Measurements from ENCODE around the gene DUSP8. TPM values are rescaled to one million over a fixed set of nuclear protein-coding genes. Genes with fewer than 3 reads are reported as not detected.
"Not testable (repeated sequence)": the region's sequence is repeated elsewhere in the genome, so short reads cannot be mapped to it uniquely, and the experiment has no call there.

Gene DUSP8
- total RNA-seq, 2 experiments from 2014 or later: 1.5 to 2.1 TPM

DNA sequence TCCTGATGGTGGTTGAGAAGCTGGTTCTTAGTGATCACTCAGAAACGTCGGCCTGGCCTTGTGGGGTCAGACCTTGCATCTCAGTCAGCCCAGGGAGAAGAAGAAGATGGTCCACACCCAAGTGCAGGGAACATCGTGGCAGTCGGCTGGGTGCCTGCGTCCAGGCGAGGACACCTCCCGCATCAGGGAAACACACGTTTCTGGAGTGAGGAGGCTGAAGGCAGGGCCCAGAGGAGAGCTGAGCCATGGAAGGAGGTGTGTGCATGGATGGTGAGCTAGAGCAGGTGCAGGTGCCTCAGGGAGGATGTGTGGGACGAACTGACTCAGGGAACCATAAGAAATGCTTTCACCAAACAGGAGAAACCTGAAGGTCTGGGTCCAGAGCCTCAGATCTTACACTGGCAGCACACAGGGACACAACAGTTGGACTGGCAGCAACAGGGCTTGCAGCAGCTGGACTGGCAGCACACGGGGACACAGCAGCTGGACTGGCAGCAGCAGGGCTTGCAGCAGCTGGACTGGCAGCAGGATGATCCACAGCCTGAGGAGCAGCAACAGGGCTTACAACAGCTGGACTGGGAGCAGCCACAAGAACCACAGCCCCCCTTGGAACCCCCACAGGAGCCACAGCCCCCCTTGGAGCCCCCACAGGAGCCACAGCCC lies 25.4 kb upstream of the DUSP8 start:
- Mint-ChIP-seq H3K36me3 (no peaks in the 10 kb centered on the region), H3K9me3 (no peaks in the 10 kb centered on the region), H3K27ac (no peak overlapping the region), H3K27me3 (peaks cover 64% of the 10 kb centered on the region), H3K4me1 (peaks cover 4% of the 10 kb centered on the region), H3K4me3 (no peak overlapping the region)
- no peak for DNase-seq

DNA sequence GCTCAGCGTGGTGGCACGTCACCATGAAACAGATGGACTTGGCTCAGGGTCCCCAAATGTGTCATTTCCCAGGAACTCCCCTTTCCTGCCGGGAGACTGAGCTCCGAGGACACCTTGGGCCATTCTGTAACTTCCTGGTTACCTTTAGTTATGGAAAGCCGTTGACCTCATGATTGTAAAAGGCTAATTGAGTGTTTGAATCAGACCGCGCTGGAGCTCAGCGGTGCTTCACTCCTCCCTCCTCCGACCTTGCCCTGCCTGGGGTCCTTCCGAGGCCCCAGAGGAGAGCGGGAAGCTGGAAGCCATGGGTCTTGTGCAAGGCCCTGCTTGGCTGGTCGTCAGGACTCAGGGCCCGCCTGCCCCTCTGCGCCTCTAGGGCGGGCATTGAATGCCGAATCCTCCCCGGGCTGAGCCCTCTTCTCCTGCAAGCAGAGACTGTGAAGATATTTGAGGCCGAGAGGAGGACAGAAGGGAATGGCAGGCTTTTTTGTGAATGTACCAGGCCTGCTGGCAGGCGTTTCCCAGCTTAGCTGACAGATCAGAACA lies 24.6 kb upstream of the DUSP8 start:
- peaks cover 69% of the 10 kb centered on the region for H3K27me3 Mint-ChIP-seq
- not testable (repeated sequence) for H3K27ac Mint-ChIP-seq, H3K9me3 Mint-ChIP-seq, DNase-seq, H3K36me3 Mint-ChIP-seq, H3K4me1 Mint-ChIP-seq, H3K4me3 Mint-ChIP-seq

DNA sequence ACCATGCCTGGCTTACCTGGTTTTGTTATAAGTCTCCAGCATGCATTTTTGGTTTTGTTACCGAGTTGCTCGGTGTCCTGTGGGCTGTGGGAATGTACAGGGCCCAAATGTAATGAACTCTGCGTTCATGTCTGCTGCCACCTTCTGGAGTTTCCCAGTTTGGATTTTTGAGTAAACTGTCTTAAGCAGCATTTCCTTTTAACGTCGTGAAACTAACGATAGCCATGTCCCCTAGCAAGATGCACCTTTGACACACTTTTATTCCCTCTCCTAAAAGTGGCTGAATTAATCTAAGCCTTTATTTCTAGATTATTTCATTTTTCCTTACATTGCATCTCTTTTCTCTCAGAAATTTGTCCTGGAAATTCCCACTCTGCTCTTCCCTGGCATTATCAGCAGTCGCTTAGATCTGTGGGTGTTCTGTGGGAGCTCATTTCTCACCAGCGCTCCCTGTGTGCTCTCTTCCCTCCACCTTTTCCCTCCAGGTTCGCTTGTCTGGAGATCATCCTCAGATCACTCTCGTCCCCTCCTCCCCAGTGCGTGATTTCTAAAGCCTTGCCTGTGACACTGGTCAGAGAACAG lies 24.0 kb upstream of the DUSP8 start:
- DNase-seq, H3K4me1 Mint-ChIP-seq, H3K36me3 Mint-ChIP-seq, H3K4me3 Mint-ChIP-seq, H3K27ac Mint-ChIP-seq, H3K9me3 Mint-ChIP-seq: not testable (repeated sequence)
- peaks cover 70% of the 10 kb centered on the region for H3K27me3 Mint-ChIP-seq

DNA sequence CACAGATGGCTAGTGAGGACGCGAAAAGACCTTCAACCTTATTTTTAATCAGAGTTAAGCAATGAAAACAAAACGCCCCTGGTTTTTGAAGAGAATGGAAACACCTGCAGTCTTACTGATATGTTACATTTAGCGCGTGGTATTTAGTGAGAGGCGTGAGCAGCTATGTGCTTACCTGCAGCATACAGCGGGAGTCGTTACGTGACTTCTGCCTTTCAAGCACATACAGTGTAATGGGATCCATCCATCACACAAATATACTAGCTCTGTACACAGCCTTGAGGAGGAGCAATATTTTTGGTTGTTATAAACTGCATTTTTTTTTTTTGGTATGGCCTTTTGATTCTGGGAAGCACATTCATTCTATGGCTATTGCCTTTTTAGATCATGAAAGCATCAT lies 20.6 kb upstream of the DUSP8 start:
- peaks cover 9% of the 10 kb centered on the region for H3K4me1 Mint-ChIP-seq
- peaks cover 5% of the 10 kb centered on the region for H3K36me3 Mint-ChIP-seq
- H3K27ac Mint-ChIP-seq: no peak overlapping the region
- H3K4me3 Mint-ChIP-seq: no peak overlapping the region
- peaks cover 60% of the 10 kb centered on the region for H3K27me3 Mint-ChIP-seq
- no peak for DNase-seq
- peaks cover 6% of the 10 kb centered on the region for H3K9me3 Mint-ChIP-seq

DNA sequence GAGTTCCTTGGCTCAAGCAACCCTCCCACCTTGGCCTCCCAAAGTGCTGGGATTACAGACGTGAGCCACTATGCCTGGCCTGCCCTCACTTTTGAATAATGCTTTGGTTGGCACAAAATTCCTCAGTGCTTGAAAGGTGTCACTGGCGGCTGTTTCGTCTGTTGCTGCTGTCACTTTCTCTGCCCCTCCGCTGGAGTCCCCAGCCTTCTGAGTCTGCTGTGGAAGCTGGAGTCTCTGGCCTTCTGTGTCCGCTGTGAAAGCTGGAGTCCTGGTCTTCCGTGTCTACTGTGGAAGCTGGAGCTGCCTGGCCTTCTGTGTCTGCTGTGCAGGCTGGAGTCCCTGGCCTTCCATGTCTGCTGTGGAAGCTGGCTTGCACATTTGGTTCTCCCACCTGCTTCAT lies 17.9 kb upstream of the DUSP8 start:
- Mint-ChIP-seq H3K9me3 (peaks cover 6% of the 10 kb centered on the region), H3K36me3 (peaks cover 5% of the 10 kb centered on the region), H3K27ac (no peak overlapping the region), H3K4me3 (no peak overlapping the region), H3K4me1 (peaks cover 8% of the 10 kb centered on the region), H3K27me3 (peaks cover 51% of the 10 kb centered on the region)
- no peak for DNase-seq

DNA sequence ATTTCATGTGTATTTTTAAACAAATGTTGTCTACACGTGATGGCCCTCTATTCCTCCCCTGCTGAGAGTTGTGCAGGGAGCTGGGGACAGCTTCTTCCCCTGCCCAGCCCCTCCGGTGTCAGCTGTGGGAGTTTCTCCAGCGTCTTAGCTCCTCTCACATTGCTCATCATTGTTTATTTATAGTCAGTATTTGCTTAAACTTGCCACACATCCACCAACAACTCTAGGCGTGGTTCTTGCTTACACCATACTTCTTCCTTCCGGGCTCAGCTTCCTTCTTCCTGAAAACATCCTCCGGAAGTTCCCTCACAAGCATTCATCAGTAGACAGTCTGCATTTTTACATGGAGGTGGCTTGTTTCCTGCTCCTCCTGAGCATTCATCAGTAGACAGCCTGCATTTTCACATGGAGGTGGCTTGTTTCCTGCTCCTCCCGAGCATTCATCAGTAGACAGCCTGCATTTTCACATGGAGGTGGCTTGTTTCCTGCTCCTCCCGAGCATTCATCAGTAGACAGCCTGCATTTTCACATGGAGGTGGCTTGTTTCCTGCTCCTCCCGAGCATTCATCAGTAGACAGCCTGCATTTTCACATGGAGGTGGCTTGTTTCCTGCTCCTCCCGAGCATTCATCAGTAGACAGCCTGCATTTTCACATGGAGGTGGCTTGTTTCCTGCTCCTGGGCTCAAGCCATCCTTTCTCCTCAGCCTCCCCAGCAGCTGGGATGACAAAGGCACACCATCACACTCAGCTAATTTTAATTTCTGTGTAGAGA lies 17.3 kb upstream of the DUSP8 start:
- H3K36me3 Mint-ChIP-seq, DNase-seq: not testable (repeated sequence)
- peak overlapping the region; percentile 79 for H3K27ac Mint-ChIP-seq

DNA sequence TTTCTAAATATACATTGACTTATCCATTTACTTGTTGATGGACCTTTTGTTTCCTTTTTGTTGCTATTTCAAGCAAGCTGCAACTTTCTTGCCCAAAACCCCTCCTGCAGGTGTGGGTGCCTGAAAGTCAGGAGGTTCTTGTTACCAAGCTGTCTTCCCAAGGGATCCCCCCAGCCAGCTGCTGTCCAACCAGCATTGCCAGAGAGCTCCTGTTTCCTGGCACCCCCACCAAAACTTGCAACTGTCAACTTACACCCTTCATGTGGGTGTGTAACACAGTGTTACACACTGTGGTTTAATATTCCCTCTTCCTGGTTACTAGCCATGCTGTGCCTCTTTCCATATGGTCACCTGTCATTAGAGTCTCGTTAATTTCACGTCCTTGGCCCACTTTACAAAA lies 14.6 kb upstream of the DUSP8 start:
- peaks cover 42% of the 10 kb centered on the region for H3K27me3 Mint-ChIP-seq
- no peak overlapping the region for H3K27ac Mint-ChIP-seq
- DNase-seq: no peak
- H3K4me3 Mint-ChIP-seq: no peak overlapping the region
- peaks cover 5% of the 10 kb centered on the region for H3K36me3 Mint-ChIP-seq
- peaks cover 6% of the 10 kb centered on the region for H3K9me3 Mint-ChIP-seq
- H3K4me1 Mint-ChIP-seq: peaks cover 13% of the 10 kb centered on the region

More for the DNA sequence above, 17.3 kb upstream of the DUSP8 start:
- peak overlapping the region; percentile 46 for H3K4me3 Mint-ChIP-seq
- H3K9me3 Mint-ChIP-seq, H3K4me1 Mint-ChIP-seq: not testable (repeated sequence)
- peaks cover 46% of the 10 kb centered on the region for H3K27me3 Mint-ChIP-seq

DNA sequence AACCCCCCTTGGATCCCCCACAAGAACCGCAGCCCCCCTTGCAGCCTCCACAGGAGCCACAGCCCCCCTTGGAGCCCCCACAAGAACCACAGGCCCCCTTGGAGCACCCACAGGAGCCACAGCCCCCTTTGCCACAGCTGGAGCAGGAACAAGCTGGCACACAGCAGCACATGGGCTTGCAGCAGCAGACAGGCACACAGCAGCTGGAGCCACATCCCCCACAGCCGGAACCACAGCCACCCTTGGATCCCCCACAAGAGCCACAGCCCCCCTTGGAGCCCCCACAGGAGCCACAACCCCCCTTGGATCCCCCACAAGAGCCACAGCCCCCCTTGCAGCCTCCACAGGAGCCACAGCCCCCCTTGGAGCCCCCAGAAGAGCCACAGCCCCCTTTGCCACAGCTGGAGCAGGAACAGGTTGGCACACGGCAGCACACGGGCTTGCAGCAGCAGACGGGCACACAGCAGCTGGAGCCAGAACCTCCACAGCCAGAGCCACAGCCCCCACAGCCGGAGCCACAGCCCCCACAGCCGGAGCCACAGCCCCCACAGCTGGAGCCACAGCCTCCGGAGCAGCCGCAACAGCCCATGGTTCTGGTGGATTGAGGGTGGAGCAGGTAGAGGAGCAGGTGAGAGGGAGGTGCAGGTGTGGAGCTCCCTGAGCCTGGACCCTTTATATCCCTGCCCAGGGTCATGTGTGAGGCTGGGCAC lies 12.7 kb upstream of the DUSP8 start, which contains the start of gene KRTAP5-1:
Gene KRTAP5-1 (minus strand): TSS at position 623 of the 710 bp plus-strand sequence. CDS start 34 bp downstream, at position 589.
- H3K36me3 Mint-ChIP-seq, DNase-seq, H3K4me3 Mint-ChIP-seq, H3K27ac Mint-ChIP-seq, H3K9me3 Mint-ChIP-seq: not testable (repeated sequence)
- Mint-ChIP-seq H3K27me3 (peaks cover 39% of the 10 kb centered on the region), H3K4me1 (peaks cover 13% of the 10 kb centered on the region)

DNA sequence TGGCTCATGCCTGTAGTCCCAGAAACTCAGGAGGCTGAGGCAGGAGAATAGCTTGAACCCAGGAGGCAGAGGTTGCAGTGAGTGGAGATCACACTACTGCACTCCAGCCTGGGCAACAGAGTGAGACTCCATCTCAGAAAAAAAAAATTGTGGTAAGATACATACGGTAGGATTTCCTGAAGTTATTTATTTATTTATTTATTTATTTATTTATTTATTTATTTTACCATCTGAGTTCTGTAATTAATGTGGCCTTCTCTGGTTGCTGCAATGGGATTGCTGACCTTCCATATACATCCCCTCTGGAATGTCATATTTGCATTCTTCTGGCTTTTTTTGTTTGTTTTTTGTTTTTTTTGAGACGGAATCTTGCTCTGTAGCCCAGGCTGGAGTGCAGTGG lies 10.8 kb upstream of the DUSP8 start:
- H3K27ac Mint-ChIP-seq, H3K36me3 Mint-ChIP-seq, H3K4me1 Mint-ChIP-seq, DNase-seq, H3K9me3 Mint-ChIP-seq, H3K4me3 Mint-ChIP-seq: not testable (repeated sequence)
- H3K27me3 Mint-ChIP-seq: peaks cover 29% of the 10 kb centered on the region

DNA sequence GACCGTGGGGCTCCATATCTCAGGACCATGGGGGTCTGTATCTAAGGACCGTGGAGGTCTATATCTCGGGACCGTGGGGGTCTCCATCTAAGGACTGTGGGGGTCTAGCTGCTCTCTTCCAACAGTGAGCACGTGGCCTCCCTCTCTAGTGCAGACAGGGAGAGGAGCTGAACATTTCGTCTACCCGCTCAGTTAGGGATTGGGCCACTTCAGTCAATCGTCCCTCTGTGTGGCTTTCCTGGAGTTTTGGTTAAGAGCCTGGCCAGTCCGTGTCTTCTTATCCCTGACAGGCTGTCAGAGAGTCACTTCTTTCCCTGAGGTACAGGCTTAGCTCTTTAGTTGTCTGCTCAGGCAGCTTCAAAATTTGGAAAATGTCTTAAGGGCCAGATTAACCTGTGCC lies 9.9 kb upstream of the DUSP8 start:
- Mint-ChIP-seq H3K36me3 (no peaks in the 10 kb centered on the region), H3K27ac (no peak overlapping the region)

DNA sequence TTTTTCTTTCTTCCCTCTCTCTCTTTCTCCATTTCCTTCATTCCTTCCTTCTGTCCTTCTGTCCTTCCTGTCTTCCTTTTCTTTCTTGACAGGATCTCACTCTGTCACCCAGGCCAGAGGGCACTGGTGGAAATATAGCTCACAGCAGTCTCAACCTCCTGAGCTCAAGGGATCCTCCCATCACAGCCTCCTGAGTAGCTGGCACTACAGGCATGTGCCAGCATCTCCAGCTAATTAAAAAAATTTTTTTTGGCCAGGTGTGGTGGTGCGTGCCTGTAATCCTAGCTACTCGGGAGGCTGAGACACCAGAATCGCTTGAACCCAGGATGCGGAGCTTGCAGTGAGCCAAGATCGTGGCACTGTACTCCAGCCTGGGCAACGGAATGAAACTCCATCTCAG lies 4.8 kb upstream of the DUSP8 start:
- Mint-ChIP-seq H3K36me3 (no peaks in the 10 kb centered on the region), H3K27ac (no peak overlapping the region)

More for the DNA sequence above, 9.9 kb upstream of the DUSP8 start:
- Mint-ChIP-seq H3K4me3 (no peak overlapping the region), H3K4me1 (peaks cover 7% of the 10 kb centered on the region), H3K9me3 (peaks cover 5% of the 10 kb centered on the region), H3K27me3 (peaks cover 27% of the 10 kb centered on the region)
- no peak for DNase-seq

DNA sequence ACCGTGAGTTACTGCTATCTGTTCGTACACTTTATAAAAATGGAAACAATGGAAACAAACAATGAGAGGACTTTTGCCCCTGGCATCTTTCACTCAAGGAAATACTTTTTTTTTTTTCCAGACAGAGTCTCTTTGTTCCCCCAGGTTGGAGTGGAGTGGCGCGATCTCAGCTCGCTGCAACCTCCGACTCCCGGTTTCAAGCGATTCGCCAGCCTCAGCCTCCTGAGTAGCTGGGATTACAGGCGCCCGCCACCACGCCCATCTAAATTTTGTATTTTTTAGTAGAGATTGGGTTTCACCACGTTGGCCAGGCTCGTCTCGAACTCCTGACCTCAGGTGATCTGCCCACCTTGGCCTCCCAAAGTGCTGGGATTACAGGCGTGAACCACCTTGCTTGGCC lies 3.7 kb upstream of the DUSP8 start:
- H3K4me1 Mint-ChIP-seq, H3K36me3 Mint-ChIP-seq, H3K4me3 Mint-ChIP-seq, H3K9me3 Mint-ChIP-seq, H3K27ac Mint-ChIP-seq, DNase-seq: not testable (repeated sequence)
- peaks cover 15% of the 10 kb centered on the region for H3K27me3 Mint-ChIP-seq

More for the DNA sequence above, 4.8 kb upstream of the DUSP8 start:
- no peak for DNase-seq
- Mint-ChIP-seq H3K4me3 (no peak overlapping the region), H3K9me3 (peaks cover 5% of the 10 kb centered on the region), H3K4me1 (peaks cover 8% of the 10 kb centered on the region), H3K27me3 (peaks cover 15% of the 10 kb centered on the region)

DNA sequence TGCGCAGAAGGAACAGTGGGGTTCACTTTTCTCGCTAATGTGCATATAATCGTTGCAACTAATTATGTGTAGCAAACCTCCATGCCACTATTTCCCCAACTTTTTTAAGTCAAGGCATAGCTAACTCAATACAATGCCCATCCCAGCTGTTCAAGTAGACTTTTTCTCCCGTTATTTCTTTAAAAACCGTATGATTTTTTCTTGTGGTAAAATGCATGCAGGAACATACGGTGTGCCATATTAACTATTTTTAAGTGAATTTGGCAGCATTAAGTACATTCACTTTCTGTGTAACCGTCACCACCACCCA lies 2.8 kb upstream of the DUSP8 start:
- Mint-ChIP-seq H3K27me3 (peaks cover 15% of the 10 kb centered on the region), H3K9me3 (peaks cover 5% of the 10 kb centered on the region), H3K4me1 (peaks cover 15% of the 10 kb centered on the region), H3K36me3 (no peaks in the 10 kb centered on the region), H3K4me3 (no peak overlapping the region), H3K27ac (no peak overlapping the region)
- no peak for DNase-seq

DNA sequence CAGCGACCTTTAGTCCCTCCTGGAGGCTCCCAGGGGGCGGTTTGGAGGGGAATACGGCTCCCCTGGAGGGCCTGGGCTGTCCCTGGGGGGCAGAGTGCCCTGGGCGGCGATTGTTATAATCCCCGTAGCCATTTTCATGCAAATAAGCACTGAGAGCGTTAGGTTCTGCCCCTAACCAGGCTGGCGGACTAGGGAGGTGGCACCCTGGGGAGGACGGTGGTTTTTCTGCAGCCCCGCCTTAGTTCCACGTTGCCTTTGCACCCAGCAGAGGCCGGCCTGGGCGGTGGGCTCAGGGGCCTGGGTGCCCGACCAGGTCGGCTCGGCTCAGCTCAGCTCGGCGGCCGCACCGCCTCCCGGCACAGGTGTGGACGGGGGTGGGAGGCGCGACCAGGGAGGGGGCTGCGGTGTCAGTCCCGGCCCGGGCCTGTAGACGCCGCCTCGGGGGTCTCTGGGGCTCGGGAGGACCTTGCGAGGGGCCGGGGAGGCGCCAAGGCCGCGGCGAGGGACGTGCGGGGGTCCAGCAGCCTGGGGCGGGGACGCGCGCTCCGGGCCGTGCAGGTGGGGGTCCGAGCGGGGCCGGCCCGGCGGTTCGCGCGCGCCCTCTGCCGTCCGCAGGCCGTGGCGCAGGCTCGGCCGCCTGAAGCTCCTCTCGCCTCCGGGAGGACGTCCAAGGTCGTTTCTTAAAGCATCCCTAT lies 2.3 kb upstream of the DUSP8 start:
- peaks cover 15% of the 10 kb centered on the region for H3K27me3 Mint-ChIP-seq
- peak overlapping the region; percentile 18 for H3K4me3 Mint-ChIP-seq
- H3K4me1 Mint-ChIP-seq: peaks cover 15% of the 10 kb centered on the region
- H3K27ac Mint-ChIP-seq: no peak overlapping the region
- no peaks in the 10 kb centered on the region for H3K36me3 Mint-ChIP-seq
- DNase-seq: peak; percentile 69
- H3K9me3 Mint-ChIP-seq: peaks cover 5% of the 10 kb centered on the region

Measured in activated naive CD8-positive, alpha-beta T cell treated with anti-CD3 and anti-CD28 coated beads for 36 hours (primary cell).